ENCODE data around the gene LDLRAD3. TPM values are rescaled to one million over a fixed set of nuclear protein-coding genes. Genes with fewer than 3 reads are reported as not detected.
A peak's percentile ranks its signal among the peaks of the same experiment; 100 is the strongest.

LDLRAD3 gene
- total and polyA plus RNA-seq, 4 donors: 2.2 to 14.3 (median 9.9) TPM

DNA sequence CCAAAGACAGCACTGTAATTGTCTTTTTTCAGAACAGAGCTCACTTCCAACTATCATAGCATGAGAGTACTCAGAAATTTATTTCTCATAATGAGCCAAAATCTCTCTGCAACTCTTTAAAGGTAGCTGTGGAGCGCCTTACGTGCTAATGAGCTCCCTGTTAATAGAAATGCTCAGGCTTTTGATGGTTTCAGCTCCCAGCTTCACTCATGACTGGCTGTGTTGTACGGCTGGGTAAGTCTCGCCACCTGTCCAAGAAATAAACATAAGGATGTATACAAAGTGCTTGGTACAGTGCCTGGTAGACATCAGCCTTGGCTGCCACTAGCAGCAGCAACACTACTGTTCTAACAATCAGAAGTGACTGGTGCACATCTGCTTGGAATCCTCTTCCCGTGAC is 109.4 kb downstream of the LDLRAD3 start:
- H3K27me3 ChIP-seq (ENCODE audit: control insufficient read depth in 3 of 3, insufficient read depth in 3 of 3, low read length in 2 of 3): no peaks in the 10 kb centered on the region
- TF ChIP-seq, protein P1, sequence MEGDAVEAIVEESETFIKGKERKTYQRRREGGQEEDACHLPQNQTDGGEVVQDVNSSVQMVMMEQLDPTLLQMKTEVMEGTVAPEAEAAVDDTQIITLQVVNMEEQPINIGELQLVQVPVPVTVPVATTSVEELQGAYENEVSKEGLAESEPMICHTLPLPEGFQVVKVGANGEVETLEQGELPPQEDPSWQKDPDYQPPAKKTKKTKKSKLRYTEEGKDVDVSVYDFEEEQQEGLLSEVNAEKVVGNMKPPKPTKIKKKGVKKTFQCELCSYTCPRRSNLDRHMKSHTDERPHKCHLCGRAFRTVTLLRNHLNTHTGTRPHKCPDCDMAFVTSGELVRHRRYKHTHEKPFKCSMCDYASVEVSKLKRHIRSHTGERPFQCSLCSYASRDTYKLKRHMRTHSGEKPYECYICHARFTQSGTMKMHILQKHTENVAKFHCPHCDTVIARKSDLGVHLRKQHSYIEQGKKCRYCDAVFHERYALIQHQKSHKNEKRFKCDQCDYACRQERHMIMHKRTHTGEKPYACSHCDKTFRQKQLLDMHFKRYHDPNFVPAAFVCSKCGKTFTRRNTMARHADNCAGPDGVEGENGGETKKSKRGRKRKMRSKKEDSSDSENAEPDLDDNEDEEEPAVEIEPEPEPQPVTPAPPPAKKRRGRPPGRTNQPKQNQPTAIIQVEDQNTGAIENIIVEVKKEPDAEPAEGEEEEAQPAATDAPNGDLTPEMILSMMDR (IDR thresholded peaks at IDR 0.05; ENCODE audit: control extremely low read depth, extremely low read depth): no peak
- ATAC-seq (ENCODE audit: insufficient read depth, low FRiP score): no peak

GRCh38 chr11:36053862-36054261 is 110.0 kb downstream of the LDLRAD3 start:
- Histone ChIP-seq H3K36me3 (ENCODE audit: control insufficient read depth in 4 of 4, insufficient read depth in 4 of 4, low read length in 4 of 4) (no peaks in the 10 kb centered on the region), H3K27me3 (ENCODE audit: control insufficient read depth in 3 of 3, insufficient read depth in 3 of 3, low read length in 2 of 3) (no peaks in the 10 kb centered on the region), H3K4me1 (ENCODE audit: control insufficient read depth in 5 of 5, insufficient read depth in 5 of 5, low read length in 5 of 5) (peaks cover 0 to 21% (median 4%) of the 10 kb centered on the region in 5 donors), H3K9ac (ENCODE audit: insufficient read depth in 1 of 2, low read length in 2 of 2) (no peak overlapping the region), H3K4me3 (no peak overlapping the region), H3K9me3 (ENCODE audit: control insufficient read depth in 4 of 4, insufficient read depth in 3 of 4, low read length in 3 of 4) (peaks cover 0 to 5% (median 0%) of the 10 kb centered on the region in 4 donors), H3K27ac (ENCODE audit: low read depth in 1 of 2, low read length in 1 of 2) (no peak overlapping the region)
- no peak for ATAC-seq (ENCODE audit: insufficient read depth, low FRiP score)
- WGBS, 2 donors: 65 to 74% methylated on average over 3 of the region's 3 CpGs
- TF ChIP-seq, protein P1 (IDR thresholded peaks at IDR 0.05; ENCODE audit: control extremely low read depth, extremely low read depth): no peak
- peak; percentile 64 to 90 (median 88) for DNase-seq

More for the DNA sequence above, 109.4 kb downstream of the LDLRAD3 start:
- Histone ChIP-seq H3K4me1 (ENCODE audit: control insufficient read depth in 5 of 5, insufficient read depth in 5 of 5, low read length in 5 of 5) (peaks cover 0 to 24% (median 8%) of the 10 kb centered on the region in 5 donors), H3K9ac (ENCODE audit: insufficient read depth in 1 of 2, low read length in 2 of 2) (no peak overlapping the region), H3K4me3 (no peak overlapping the region), H3K27ac (ENCODE audit: low read depth in 1 of 2, low read length in 1 of 2) (no peak overlapping the region), H3K9me3 (ENCODE audit: control insufficient read depth in 4 of 4, insufficient read depth in 3 of 4, low read length in 3 of 4) (peaks cover 0 to 5% (median 0%) of the 10 kb centered on the region in 4 donors), H3K36me3 (ENCODE audit: control insufficient read depth in 4 of 4, insufficient read depth in 4 of 4, low read length in 4 of 4) (no peaks in the 10 kb centered on the region)
- WGBS, 2 donors: 93 to 95% methylated on average over 5 of the region's 5 CpGs
- no peak for DNase-seq

- TF ChIP-seq, protein P1 (IDR thresholded peaks at IDR 0.05; ENCODE audit: control extremely low read depth, extremely low read depth): no peak
- Histone ChIP-seq H3K27me3 (ENCODE audit: control insufficient read depth in 3 of 3, insufficient read depth in 3 of 3, low read length in 2 of 3) (no peaks in the 10 kb centered on the region), H3K9ac (ENCODE audit: insufficient read depth in 1 of 2, low read length in 2 of 2) (no peak overlapping the region), H3K9me3 (ENCODE audit: control insufficient read depth in 4 of 4, insufficient read depth in 3 of 4, low read length in 3 of 4) (peaks cover 0 to 8% (median 2%) of the 10 kb centered on the region in 4 donors), H3K4me1 (ENCODE audit: control insufficient read depth in 5 of 5, insufficient read depth in 5 of 5, low read length in 5 of 5) (peaks cover 0 to 18% (median 3%) of the 10 kb centered on the region in 5 donors), H3K36me3 (ENCODE audit: control insufficient read depth in 4 of 4, insufficient read depth in 4 of 4, low read length in 4 of 4) (no peaks in the 10 kb centered on the region), H3K4me3 (no peak overlapping the region), H3K27ac (ENCODE audit: low read depth in 1 of 2, low read length in 1 of 2) (no peak overlapping the region)
- no peak for DNase-seq
- ATAC-seq (ENCODE audit: insufficient read depth, low FRiP score): no peak
- 92 to 93% methylated on average over 1 of the region's 1 CpG for WGBS, 2 donors
These were observed 110.8 kb downstream of the LDLRAD3 start for GRCh38 chr11:36054628-36055027.

Data from lung (tissue), 12 donors.